GM18909 (cell line): ENCODE data around the gene SERPINI2.
"Not testable (repeated sequence)": the region's sequence is repeated elsewhere in the genome, so short reads cannot be mapped to it uniquely, and the experiment has no call there.

Experiments
- ATAC-seq: cut with Tn5 transposase; IDR thresholded peaks from one replicate; pipeline ENCODE4 v1.9.1; 2021; ENCODE audit warnings: mild to moderate bottlenecking; ENCODE audit not compliant: unreplicated experiment, poor library complexity

The SERPINI2 gene

DNA sequence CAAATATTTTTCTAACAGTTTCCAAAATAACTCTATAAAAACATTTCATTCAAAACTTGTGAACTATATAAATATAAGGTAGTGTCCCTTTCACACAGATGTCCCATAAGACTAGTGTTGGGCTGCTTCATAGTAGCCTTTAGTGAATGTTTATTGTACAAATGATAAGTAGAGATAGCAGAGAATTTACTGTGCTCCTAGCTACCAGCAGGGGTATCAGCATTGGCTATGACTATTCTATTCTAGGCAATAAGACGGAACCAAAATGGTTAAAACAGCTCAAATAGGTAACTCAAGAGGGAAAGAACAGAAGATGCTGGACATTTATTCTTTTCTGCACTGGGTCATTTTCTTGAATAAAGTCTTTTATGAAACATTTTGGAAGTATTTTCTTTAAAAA is 22.6 kb downstream of the SERPINI2 start:
- ATAC-seq: no peak

- no peak for ATAC-seq
Observed at GRCh38 chr3:167450675-167451074, 23.2 kb downstream of the SERPINI2 start.

DNA sequence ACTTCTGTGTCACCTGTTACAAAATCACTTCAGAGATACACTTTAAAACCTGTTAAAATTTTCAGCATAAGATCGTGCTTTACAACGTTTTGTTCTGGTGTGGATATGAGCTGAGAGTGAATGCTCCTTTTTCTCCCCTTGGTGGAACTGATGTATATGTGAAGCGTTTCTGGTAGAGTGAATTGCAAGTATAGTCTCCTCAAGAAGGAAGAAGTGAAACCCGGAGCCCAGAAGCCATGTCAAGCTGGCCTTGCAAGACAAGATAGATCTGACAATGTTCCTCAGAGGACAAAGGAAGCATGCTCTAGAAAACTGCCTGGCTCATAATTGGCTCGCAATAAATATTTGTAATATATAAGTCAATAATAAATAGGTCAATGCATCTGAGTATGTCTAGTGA is 23.6 kb downstream of the SERPINI2 start:
- peak; percentile 69 for ATAC-seq

DNA sequence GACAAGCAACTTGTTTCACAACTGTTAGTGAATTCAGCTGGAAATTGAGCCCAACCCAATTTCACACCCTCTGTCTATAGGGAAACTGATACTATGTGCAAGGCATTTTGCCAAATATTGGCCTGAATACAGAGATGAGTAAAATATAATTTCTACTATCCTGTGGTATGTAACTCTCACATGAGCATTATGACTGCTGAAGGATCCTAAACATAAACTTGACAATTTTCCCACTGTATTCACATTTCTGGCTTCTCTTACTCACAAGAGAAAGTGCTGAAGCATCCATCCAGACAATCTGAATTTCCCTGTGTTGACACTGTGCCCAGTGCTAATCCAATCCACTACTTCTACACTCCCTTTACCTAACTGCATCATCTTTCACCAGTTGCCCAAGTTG is 28.4 kb downstream of the SERPINI2 start:
- ATAC-seq: no peak

- no peak for ATAC-seq
Observed at GRCh38 chr3:167441256-167441655, 32.6 kb downstream of the SERPINI2 start.

DNA sequence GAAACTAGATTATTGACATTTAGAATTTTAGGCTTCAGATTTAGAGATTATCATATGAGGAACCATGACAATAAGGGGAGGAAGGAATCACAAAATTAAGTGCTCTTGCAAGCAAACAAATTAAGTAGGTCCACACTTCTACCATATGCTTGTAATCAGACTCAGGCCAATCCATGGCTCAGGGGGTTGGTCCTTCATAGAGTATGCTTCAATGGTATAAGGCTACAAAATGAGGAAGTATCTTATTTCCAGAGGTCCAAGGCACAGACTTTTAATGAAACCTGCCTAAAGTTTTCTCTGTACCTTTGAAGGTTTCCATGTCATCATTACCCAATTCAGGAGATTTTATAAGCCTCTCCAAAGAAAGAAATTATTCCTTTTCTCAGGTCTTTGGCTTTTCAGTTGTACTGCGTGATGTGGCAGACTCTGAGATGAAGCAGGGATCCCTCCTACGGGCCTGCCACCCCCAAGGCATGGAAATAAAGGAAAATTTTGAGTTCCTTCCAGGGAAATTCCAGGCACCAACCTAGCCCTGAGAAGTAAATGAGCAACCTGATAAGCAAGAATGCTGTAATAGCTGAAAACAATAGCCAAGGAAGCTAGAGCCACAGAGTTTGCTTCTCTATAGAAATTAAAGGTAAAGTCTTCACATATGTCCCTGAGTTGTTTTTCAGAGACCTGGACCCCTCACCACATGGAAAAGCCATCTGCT is 36.3 kb downstream of the SERPINI2 start:
- ATAC-seq: no peak

DNA sequence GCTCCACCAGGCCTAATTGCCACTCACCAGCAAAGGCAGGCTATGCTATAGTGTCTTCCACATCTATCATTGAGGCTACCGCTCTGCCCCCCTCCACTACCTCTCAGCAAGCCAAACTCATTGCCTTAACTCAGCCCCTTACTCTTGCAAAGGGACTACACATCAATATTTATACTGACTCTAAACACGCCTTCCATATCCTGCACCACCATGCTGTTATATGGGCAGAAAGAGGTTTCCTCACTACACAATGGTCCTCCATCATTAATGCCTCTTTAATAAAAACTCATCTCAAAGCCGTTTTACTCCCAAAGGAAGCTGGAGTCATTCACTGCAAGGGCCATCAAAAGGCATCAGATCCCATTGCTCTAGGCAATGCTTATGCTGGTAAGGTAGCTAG is 46.9 kb downstream of the SERPINI2 start:
- ATAC-seq: not testable (repeated sequence)

DNA sequence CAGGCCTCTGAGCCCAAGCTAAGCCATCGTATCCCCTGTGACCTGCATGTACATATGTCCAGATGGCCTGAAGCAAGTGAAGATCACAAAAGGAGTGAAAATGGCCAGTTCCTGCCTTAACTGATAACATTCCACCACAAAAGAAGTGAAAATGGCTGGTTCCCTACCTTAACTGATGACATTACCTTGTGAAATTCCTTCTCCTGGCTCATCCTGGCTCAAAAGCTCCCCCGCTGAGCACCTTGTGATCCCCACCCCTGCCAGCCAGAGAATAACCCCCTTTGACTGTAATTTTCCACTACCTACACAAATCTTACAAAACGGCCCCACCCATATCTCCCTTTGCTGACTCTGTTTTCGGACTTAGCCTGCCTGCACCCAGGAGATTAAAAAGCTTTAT is 51.4 kb downstream of the SERPINI2 start:
- not testable (repeated sequence) for ATAC-seq

GRCh38 chr3:167409611-167410010 is 64.2 kb downstream of the SERPINI2 start:
- ATAC-seq: no peak

DNA sequence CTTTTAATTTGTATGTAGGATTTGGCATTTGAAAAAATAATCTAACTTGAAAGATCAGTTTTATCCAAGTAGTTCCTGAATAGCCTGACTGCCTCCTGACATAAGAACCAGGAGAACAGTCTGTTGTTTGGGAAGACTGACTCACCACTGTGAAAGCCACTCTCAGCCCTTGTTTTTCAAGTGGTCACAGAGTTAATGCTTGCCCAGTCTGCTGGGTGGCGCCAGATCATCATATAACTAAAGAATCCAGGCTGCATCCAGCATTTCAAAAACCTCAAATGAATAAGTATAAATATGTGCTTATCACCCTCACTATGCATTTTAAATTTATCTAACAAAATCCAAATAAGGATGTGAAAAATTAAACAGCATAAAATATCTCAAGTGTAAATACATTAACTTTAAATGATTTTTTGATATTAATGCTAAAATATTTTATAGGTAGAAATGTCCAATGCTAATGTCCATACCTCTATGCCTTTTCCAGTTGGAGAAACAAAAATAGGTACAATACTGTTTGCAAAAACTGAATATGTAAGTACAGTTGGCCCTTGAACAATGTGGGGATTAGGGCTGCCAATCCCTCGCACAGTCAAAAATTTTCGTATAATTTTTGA is 66.9 kb downstream of the SERPINI2 start:
- no peak for ATAC-seq

GRCh38 chr3:167397826-167398225 is 76.0 kb downstream of the SERPINI2 start:
- no peak for ATAC-seq

DNA sequence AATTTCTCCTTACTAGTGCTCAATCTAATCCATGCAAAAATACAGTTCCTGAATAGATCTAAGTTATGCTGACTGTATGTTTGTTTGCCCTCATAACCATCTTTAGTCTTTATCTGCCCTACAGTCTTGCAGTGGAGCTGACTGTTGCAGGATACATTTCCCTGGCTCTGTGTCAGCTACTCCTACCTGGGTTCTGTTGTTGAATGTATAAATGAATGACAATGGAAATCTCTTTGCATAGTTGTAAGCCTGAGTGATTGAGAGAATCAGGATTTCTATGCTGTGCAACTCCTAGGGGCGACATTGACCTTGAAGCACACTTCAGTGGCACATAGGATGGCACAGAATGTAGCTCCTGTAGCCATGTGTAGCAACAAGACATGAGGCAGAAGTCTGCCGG is 77.8 kb downstream of the SERPINI2 start:
- ATAC-seq: no peak

GRCh38 chr3:167394003-167394402 is 79.8 kb downstream of the SERPINI2 start:
- no peak for ATAC-seq
